ENCODE measurements around the gene PUM1. TPM values are rescaled to one million over a fixed set of nuclear protein-coding genes. Genes with fewer than 3 reads are reported as not detected.
A peak's percentile ranks its signal among the peaks of the same experiment; 100 is the strongest.

Gene PUM1
- total RNA-seq, 2 experiments from 2014 or later: 77.8 to 80.5 TPM

GRCh38 chr1:31000301-31000700 lies 65.2 kb downstream of the PUM1 start:
- ChIA-PET POLR2A (interaction anchor here (0.5 kb wide), 1 partner anchor 22 kb away, joined by 4 read pairs; no protein-coding TSS in a partner anchor), CTCF (no interaction called here)
- H3K36me3 Mint-ChIP-seq: peaks cover 45% of the 10 kb centered on the region
- H3K9me3 Mint-ChIP-seq: no peaks in the 10 kb centered on the region
- H3K4me3 Mint-ChIP-seq: no peak overlapping the region
- intact Hi-C loops (cut with micrococcal nuclease): no loop called here
- no peaks in the 10 kb centered on the region for H3K27me3 Mint-ChIP-seq
- peaks cover 48% of the 10 kb centered on the region for H3K4me1 Mint-ChIP-seq (ENCODE audit: low read depth)
- DNase-seq: no peak
- no peak overlapping the region for H3K27ac Mint-ChIP-seq

DNA sequence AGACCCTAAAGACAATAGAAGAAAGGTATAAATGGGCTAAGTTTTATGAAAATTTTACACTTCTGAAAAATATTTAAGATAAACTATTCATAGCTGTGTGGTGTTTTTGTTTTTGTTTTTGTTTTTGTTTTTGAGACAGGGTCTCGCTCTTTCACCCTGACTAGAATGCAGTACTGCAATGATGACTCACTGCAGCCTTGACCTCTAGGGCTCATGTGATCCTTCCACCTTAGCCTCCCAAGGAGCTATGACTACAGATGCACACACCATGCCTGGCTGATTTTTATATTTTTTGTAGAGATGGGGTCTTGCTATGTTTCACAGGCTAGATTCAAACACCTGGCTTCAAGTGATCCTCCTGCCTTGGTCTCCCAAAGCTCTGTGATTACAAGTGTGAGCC lies 66.6 kb downstream of the PUM1 start:
- H3K36me3 Mint-ChIP-seq: peaks cover 43% of the 10 kb centered on the region
- H3K27me3 Mint-ChIP-seq: no peaks in the 10 kb centered on the region
- peaks cover 46% of the 10 kb centered on the region for H3K4me1 Mint-ChIP-seq (ENCODE audit: low read depth)
- ChIA-PET CTCF (no interaction called here), POLR2A (interaction anchor here (0.6 kb wide), 1 partner anchor 406 kb away, joined by 4 read pairs; no protein-coding TSS in a partner anchor)
- H3K4me3 Mint-ChIP-seq: no peak overlapping the region
- H3K27ac Mint-ChIP-seq: no peak overlapping the region
- intact Hi-C loops (cut with micrococcal nuclease): no loop called here
- DNase-seq: no peak
- H3K9me3 Mint-ChIP-seq: no peaks in the 10 kb centered on the region

GRCh38 chr1:30998171-30998570 lies 67.3 kb downstream of the PUM1 start:
- ChIA-PET POLR2A (interaction anchor here (0.6 kb wide), 1 partner anchor 407 kb away, joined by 4 read pairs; no protein-coding TSS in a partner anchor), CTCF (no interaction called here)
- intact Hi-C loops (cut with micrococcal nuclease): no loop called here
- H3K9me3 Mint-ChIP-seq: no peaks in the 10 kb centered on the region
- no peak for DNase-seq
- H3K4me1 Mint-ChIP-seq (ENCODE audit: low read depth): peaks cover 48% of the 10 kb centered on the region
- peaks cover 37% of the 10 kb centered on the region for H3K36me3 Mint-ChIP-seq
- H3K27ac Mint-ChIP-seq: no peak overlapping the region
- H3K4me3 Mint-ChIP-seq: no peak overlapping the region
- H3K27me3 Mint-ChIP-seq: no peaks in the 10 kb centered on the region

DNA sequence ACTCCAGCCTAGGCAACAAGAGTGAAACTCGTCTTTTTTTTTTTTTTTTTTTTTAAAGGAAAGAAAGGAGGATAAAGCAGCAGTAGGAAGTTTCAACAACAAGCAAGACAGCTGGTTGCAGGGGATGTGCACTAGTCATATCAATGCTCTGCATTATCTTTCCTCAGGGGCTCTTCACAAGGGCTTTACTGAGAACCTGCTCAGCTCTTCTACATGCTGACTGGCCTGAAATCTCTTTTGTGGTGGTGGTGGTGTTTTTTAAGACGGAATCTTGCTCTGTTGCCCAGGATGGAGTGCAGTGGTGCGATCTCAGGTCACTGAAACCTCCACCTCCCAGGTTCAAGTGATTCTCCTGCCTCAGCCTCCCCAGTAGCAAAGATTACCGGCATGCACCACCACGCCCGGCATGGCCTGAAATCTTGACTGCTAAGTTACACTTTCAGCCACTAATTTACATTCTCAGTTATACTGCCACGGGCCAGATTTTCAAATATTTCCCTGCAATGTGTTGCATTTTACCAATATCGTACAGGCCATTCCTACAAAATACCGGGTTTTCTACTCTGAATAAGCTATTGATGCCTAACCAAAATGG lies 68.0 kb downstream of the PUM1 start:
- Mint-ChIP-seq H3K27me3 (no peaks in the 10 kb centered on the region), H3K9me3 (no peaks in the 10 kb centered on the region), H3K27ac (no peak overlapping the region), H3K4me1 (ENCODE audit: low read depth) (peaks cover 48% of the 10 kb centered on the region), H3K4me3 (no peak overlapping the region), H3K36me3 (peaks cover 38% of the 10 kb centered on the region)
- intact Hi-C loops (cut with micrococcal nuclease): no loop called here
- ChIA-PET POLR2A (interaction anchor here (1.2 kb wide), 1 partner anchor 13 kb away, joined by 4 read pairs; no protein-coding TSS in a partner anchor), CTCF (interaction anchor here (1.1 kb wide), 1 partner anchor 21 kb away, joined by 3 read pairs; no protein-coding TSS in a partner anchor)
- no peak for DNase-seq

GRCh38 chr1:30995990-30996612 lies 69.4 kb downstream of the PUM1 start:
- H3K4me1 Mint-ChIP-seq (ENCODE audit: low read depth): peaks cover 57% of the 10 kb centered on the region
- H3K27me3 Mint-ChIP-seq: no peaks in the 10 kb centered on the region
- no peak overlapping the region for H3K4me3 Mint-ChIP-seq
- peaks cover 44% of the 10 kb centered on the region for H3K36me3 Mint-ChIP-seq
- H3K27ac Mint-ChIP-seq: no peak overlapping the region
- intact Hi-C loops (cut with micrococcal nuclease): no loop called here
- no peaks in the 10 kb centered on the region for H3K9me3 Mint-ChIP-seq
- ChIA-PET POLR2A (interaction anchor here (1.2 kb wide), 1 partner anchor 14 kb away, joined by 4 read pairs; no protein-coding TSS in a partner anchor), CTCF (interaction anchor here (0.6 to 0.9 kb wide), 2 partner anchors 10 to 16 kb away, joined by 3 to 5 read pairs; no protein-coding TSS in a partner anchor)
- no peak for DNase-seq

GRCh38 chr1:30991862-30992606 lies 73.5 kb downstream of the PUM1 start:
- ChIA-PET POLR2A (no interaction called here), CTCF (no interaction called here)
- intact Hi-C loops (cut with micrococcal nuclease): no loop called here
- no peak overlapping the region for H3K27ac Mint-ChIP-seq
- no peak overlapping the region for H3K4me3 Mint-ChIP-seq
- no peaks in the 10 kb centered on the region for H3K27me3 Mint-ChIP-seq
- no peak for DNase-seq
- H3K36me3 Mint-ChIP-seq: peaks cover 56% of the 10 kb centered on the region
- no peaks in the 10 kb centered on the region for H3K9me3 Mint-ChIP-seq
- H3K4me1 Mint-ChIP-seq (ENCODE audit: low read depth): peaks cover 64% of the 10 kb centered on the region

DNA sequence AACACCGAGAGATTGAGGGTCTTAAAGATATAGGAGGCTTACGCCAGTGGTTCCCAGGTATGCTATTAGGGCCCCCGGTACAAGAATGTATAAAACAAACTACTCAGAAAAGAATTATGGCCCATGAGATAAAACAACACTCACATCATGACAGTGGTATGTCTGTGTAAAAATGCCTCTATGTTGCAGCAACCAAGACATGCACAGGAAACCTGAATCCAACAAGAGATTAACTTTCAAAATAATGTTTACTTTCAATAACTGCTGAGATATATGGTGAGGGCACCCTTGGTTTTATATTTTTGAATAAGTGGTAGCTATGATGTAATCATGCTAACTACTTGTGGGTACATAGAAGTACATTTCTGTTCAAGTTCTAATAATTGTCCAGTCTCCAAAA lies 74.9 kb downstream of the PUM1 start:
- CTCF ChIA-PET: interaction anchor here (0.7 kb wide), 1 partner anchor 16 kb away, joined by 3 read pairs; no protein-coding TSS in a partner anchor
- H3K9me3 Mint-ChIP-seq: no peaks in the 10 kb centered on the region
- no peaks in the 10 kb centered on the region for H3K27me3 Mint-ChIP-seq

GRCh38 chr1:30988045-30988444 lies 77.5 kb downstream of the PUM1 start:
- ChIA-PET CTCF (interaction anchor here (1.6 kb wide), 1 partner anchor 12 kb away, joined by 3 read pairs; no protein-coding TSS in a partner anchor), POLR2A (no interaction called here)
- H3K4me3 Mint-ChIP-seq: no peak overlapping the region
- no peaks in the 10 kb centered on the region for H3K9me3 Mint-ChIP-seq
- H3K27ac Mint-ChIP-seq: no peak overlapping the region
- no peak for DNase-seq
- peaks cover 43% of the 10 kb centered on the region for H3K36me3 Mint-ChIP-seq
- intact Hi-C loops (cut with micrococcal nuclease): no loop called here
- H3K27me3 Mint-ChIP-seq: no peaks in the 10 kb centered on the region
- peaks cover 66% of the 10 kb centered on the region for H3K4me1 Mint-ChIP-seq (ENCODE audit: low read depth)

More for the DNA sequence above, 74.9 kb downstream of the PUM1 start:
- POLR2A ChIA-PET: no interaction called here
- no peak for DNase-seq
- Mint-ChIP-seq H3K27ac (no peak overlapping the region), H3K4me3 (no peak overlapping the region), H3K36me3 (peaks cover 48% of the 10 kb centered on the region), H3K4me1 (ENCODE audit: low read depth) (peaks cover 63% of the 10 kb centered on the region)
- intact Hi-C loops (cut with micrococcal nuclease): no loop called here

GRCh38 chr1:30986755-30987154 lies 78.8 kb downstream of the PUM1 start:
- Mint-ChIP-seq H3K9me3 (no peaks in the 10 kb centered on the region), H3K4me3 (no peak overlapping the region), H3K27me3 (no peaks in the 10 kb centered on the region), H3K27ac (peak overlapping the region; percentile 7), H3K4me1 (ENCODE audit: low read depth) (peaks cover 66% of the 10 kb centered on the region), H3K36me3 (peaks cover 40% of the 10 kb centered on the region)
- DNase-seq: no peak
- POLR2A ChIA-PET: no interaction called here
- intact Hi-C loops (cut with micrococcal nuclease): no loop called here
- CTCF ChIA-PET: interaction anchor here (0.7 kb wide), 1 partner anchor 1282 kb away, joined by 3 read pairs; no protein-coding TSS in a partner anchor

DNA sequence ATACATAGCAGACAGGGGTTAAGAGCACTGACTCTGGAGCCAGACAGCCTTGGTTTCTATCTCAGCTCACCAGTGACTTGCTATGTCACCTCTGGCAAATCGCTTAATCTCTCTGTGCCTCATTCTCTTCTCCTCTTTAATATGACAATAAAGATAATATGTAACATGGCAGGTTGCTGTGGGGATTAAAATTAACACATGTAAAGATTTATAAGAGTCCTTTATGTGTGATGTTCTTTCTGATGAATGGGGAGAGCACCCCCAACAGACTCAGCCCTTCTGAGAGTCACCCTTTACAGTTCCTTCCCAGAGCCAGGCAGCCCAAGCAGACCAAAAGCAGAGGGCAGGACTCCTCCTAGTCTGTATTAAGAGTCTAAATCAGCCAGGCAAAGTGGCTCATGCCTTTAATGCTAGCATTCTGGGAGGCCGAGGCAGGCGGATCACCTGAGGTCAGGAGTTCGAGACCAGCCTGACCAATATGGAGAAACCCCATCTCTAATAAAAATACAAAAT lies 80.5 kb downstream of the PUM1 start:
- Mint-ChIP-seq H3K27me3 (no peaks in the 10 kb centered on the region), H3K4me3 (no peak overlapping the region), H3K9me3 (no peaks in the 10 kb centered on the region), H3K27ac (peak overlapping the region; percentile 28), H3K4me1 (ENCODE audit: low read depth) (peaks cover 55% of the 10 kb centered on the region), H3K36me3 (peaks cover 35% of the 10 kb centered on the region)
- CTCF ChIA-PET: interaction anchor here (1.1 kb wide), 1 partner anchor 11 kb away, joined by 5 read pairs; no protein-coding TSS in a partner anchor
- POLR2A ChIA-PET: interaction anchor here (0.6 kb wide), 1 partner anchor 37 kb away, joined by 4 read pairs; no protein-coding TSS in a partner anchor
- no peak for DNase-seq
- intact Hi-C loops (cut with micrococcal nuclease): no loop called here

DNA sequence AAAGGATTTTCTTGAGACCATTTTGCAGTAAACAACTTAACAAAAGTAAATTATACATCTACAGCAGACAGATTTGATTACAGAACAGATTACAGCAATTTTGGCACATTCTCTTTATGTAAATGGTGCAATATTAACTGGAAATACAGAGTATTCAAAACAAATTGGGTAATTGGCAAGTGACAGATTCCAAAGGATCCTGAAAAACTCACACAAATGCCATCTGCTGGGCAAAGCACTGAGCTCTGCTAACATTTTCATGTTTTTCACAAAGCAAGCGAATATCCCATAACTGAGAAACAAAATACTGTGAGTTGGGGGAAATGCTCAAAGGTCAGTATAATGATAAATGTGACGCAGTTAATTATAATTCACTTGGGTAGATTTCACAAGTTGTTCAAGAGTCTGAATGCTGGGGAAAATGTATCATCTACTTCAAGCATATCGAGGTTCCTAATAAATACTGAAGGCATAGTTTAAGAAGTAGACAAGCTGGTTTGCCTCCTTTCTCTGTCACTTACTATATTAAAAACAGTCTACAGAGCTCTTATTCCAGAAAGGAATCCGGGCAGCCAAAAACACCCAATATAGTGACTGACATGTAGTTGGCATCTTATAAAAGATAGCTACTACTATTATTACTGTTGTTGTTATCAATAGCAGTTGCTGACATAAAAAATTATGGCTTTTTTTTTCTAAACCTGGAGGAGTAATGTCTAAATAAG lies 81.2 kb downstream of the PUM1 start:
- CTCF ChIA-PET: interaction anchor here (0.7 kb wide), 1 partner anchor 56 kb away, joined by 3 read pairs; no protein-coding TSS in a partner anchor
- peaks cover 54% of the 10 kb centered on the region for H3K4me1 Mint-ChIP-seq (ENCODE audit: low read depth)

More for the DNA sequence above, 81.2 kb downstream of the PUM1 start:
- POLR2A ChIA-PET: no interaction called here
- H3K27ac Mint-ChIP-seq: no peak overlapping the region
- no peaks in the 10 kb centered on the region for H3K27me3 Mint-ChIP-seq
- no peak for DNase-seq
- no peaks in the 10 kb centered on the region for H3K9me3 Mint-ChIP-seq
- intact Hi-C loops (cut with micrococcal nuclease): no loop called here
- H3K4me3 Mint-ChIP-seq: no peak overlapping the region
- H3K36me3 Mint-ChIP-seq: peaks cover 36% of the 10 kb centered on the region

All from activated CD4-positive, alpha-beta memory T cell treated with anti-CD3 and anti-CD28 coated beads for 36 hours (primary cell).